ENCODE measurements around the gene AGXT.
A peak's percentile ranks its signal among the peaks of the same experiment; 100 is the strongest.
"Not testable (repeated sequence)": the region's sequence is repeated elsewhere in the genome, so short reads cannot be mapped to it uniquely, and the experiment has no call there.

AGXT gene

GRCh38 chr2:240834377-240834975 lies 34.1 kb upstream of the AGXT start:
- H3K27ac ChIP-seq, result no peak overlapping the region
- TF ChIP-seq CTCF (conservative IDR thresholded peaks at IDR 0.05) (no peak), ZFX (IDR thresholded peaks at IDR 0.05) (no peak)

- no peak for TF ChIP-seq ZFX (IDR thresholded peaks at IDR 0.05)
- TF ChIP-seq CTCF (conservative IDR thresholded peaks at IDR 0.05), result no peak
- no peak overlapping the region for H3K27ac ChIP-seq
These were observed 33.1 kb upstream of the AGXT start for GRCh38 chr2:240835528-240835927.

- TF ChIP-seq ZFX (IDR thresholded peaks at IDR 0.05) (no peak), CTCF (conservative IDR thresholded peaks at IDR 0.05) (no peak)
- H3K27ac ChIP-seq, result no peak overlapping the region
These were observed 31.7 kb upstream of the AGXT start for GRCh38 chr2:240836781-240837467.

GRCh38 chr2:240837621-240838020 lies 31.0 kb upstream of the AGXT start:
- no peak for TF ChIP-seq CTCF (conservative IDR thresholded peaks at IDR 0.05)
- TF ChIP-seq ZFX (IDR thresholded peaks at IDR 0.05), result no peak

GRCh38 chr2:240839152-240840143 lies 29.2 kb upstream of the AGXT start:
- TF ChIP-seq ZFX (IDR thresholded peaks at IDR 0.05) (no peak), CTCF (conservative IDR thresholded peaks at IDR 0.05) (no peak)
- H3K27ac ChIP-seq, result no peak overlapping the region

More at GRCh38 chr2:240837621-240838020, 31.0 kb upstream of the AGXT start:
- H3K27ac ChIP-seq, result no peak overlapping the region

- H3K27ac ChIP-seq, result no peak overlapping the region
- TF ChIP-seq ZFX (IDR thresholded peaks at IDR 0.05) (no peak), CTCF (conservative IDR thresholded peaks at IDR 0.05) (peak; percentile 79)
These were observed 28.1 kb upstream of the AGXT start for GRCh38 chr2:240840435-240841060.

- H3K27ac ChIP-seq, result not testable (repeated sequence)
These were observed 22.3 kb upstream of the AGXT start for GRCh38 chr2:240846309-240846708.

Measured in C4-2B (cell line).